Measurements from ENCODE around the gene GABRA6.

DNA sequence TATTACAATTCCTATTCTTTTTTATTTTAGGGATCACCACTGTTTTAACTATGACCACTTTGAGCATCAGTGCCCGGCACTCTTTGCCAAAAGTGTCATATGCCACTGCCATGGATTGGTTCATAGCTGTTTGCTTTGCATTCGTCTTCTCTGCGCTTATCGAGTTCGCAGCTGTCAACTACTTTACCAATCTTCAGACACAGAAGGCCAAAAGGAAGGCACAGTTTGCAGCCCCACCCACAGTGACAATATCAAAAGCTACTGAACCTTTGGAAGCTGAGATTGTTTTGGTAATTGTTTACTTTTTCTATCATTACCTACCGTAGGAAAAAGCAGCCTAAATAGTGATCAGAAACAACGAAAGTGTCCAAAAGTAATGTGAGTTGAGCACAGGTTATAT, 6.4 kb downstream of the GABRA6 start:
- TF ChIP-seq NR2F6 (IDR thresholded peaks at IDR 0.05) (no peak), NR2F6 (CRISPR knock-in tag; IDR thresholded peaks at IDR 0.05) (no peak), ZNF121 (CRISPR knock-in tag; IDR thresholded peaks at IDR 0.05) (no peak), ZNF629 (CRISPR knock-in tag; conservative IDR thresholded peaks at IDR 0.05) (no peak), ZBTB7A (CRISPR knock-in tag; IDR thresholded peaks at IDR 0.05) (no peak), EZH2 (conservative IDR thresholded peaks at IDR 0.05; ENCODE audit: low read depth, low read length) (no peak), TSC22D2 (CRISPR knock-in tag; IDR thresholded peaks at IDR 0.05; ENCODE audit: borderline replicate concordance) (no peak)
- TF ChIP-seq, protein P1, sequence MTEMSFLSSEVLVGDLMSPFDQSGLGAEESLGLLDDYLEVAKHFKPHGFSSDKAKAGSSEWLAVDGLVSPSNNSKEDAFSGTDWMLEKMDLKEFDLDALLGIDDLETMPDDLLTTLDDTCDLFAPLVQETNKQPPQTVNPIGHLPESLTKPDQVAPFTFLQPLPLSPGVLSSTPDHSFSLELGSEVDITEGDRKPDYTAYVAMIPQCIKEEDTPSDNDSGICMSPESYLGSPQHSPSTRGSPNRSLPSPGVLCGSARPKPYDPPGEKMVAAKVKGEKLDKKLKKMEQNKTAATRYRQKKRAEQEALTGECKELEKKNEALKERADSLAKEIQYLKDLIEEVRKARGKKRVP (CRISPR knock-in tag; IDR thresholded peaks at IDR 0.05), result no peak
